Omental fat pad (tissue), 4 donors: ENCODE measurements around the gene TMEM147. TPM values are rescaled to one million over a fixed set of nuclear protein-coding genes. Genes with fewer than 3 reads are reported as not detected.

ENCODE experiments used
- ATAC-seq: fragments of 150-250 bp; one replicate; pipeline ENCODE4 v1.9.1; 2016; ENCODE audit warnings: mild to moderate bottlenecking, moderate library complexity; ENCODE audit not compliant: low FRiP score
- DNase-seq: peaks from one replicate; pipeline ENCODE4 v3.0.0-alpha.2; 2019; ENCODE audit warnings: low spot score
- CTCF ChIP-seq, 3 donors: fragments of 450-650 bp; IDR thresholded peaks; one replicate each; pipeline ENCODE4 v1.5.1; 2016 to 2017; ENCODE audit warnings: antibody characterized with exemption in 3 of 3, mild to moderate bottlenecking in 3 of 3, moderate library complexity in 2 of 3
- total RNA-seq, 4 donors: library from RNA; depleted of rRNA; stranded (reverse); fragments of >200 nt; gene quantifications; one replicate each; pipeline ENCODE4 v1.1.0, GENCODE V29; 2016

The TMEM147 gene
- total RNA-seq, 4 donors from 2014 or later: 67.1 to 114 (median 74.5) TPM

GRCh38 chr19:35511337-35511736 lies 34.1 kb upstream of the TMEM147 start:
- ATAC-seq: no peak
- TF ChIP-seq CTCF (IDR thresholded peaks at IDR 0.05): no peak
- DNase-seq: no peak

GRCh38 chr19:35512831-35513627 lies 32.4 kb upstream of the TMEM147 start:
- no peak for ATAC-seq
- DNase-seq: no peak
- no peak for TF ChIP-seq CTCF (IDR thresholded peaks at IDR 0.05)

- peak; percentile 59 for ATAC-seq
- DNase-seq: no peak
- no peak for TF ChIP-seq CTCF (IDR thresholded peaks at IDR 0.05)
Observed at GRCh38 chr19:35513628-35514281, 31.7 kb upstream of the TMEM147 start, which contains the start of gene DMKN. TSS of gene DMKN (minus strand) at chr19:35513649. CDS start at chr19:35513475, 174 bp downstream.

- ATAC-seq: peak; percentile 68
- DNase-seq: no peak
- no peak for TF ChIP-seq CTCF (IDR thresholded peaks at IDR 0.05)
Observed at GRCh38 chr19:35514282-35514809, 31.1 kb upstream of the TMEM147 start.

GRCh38 chr19:35516310-35516709 lies 29.1 kb upstream of the TMEM147 start:
- no peak for TF ChIP-seq CTCF (IDR thresholded peaks at IDR 0.05)
- no peak for DNase-seq
- no peak for ATAC-seq

GRCh38 chr19:35517342-35517741 lies 28.1 kb upstream of the TMEM147 start:
- ATAC-seq (no peak), DNase-seq (no peak)
- no peak for TF ChIP-seq CTCF (IDR thresholded peaks at IDR 0.05)
